GM18909 (cell line): ENCODE data around the gene WBP1L.
A peak's percentile ranks its signal among the peaks of the same experiment; 100 is the strongest.
"Not testable (repeated sequence)": the region's sequence is repeated elsewhere in the genome, so short reads cannot be mapped to it uniquely, and the experiment has no call there.

Source experiments
- ATAC-seq: cut with Tn5 transposase; IDR thresholded peaks from one replicate; pipeline ENCODE4 v1.9.1; 2021; ENCODE audit warnings: mild to moderate bottlenecking; ENCODE audit not compliant: unreplicated experiment, poor library complexity

The WBP1L gene

DNA sequence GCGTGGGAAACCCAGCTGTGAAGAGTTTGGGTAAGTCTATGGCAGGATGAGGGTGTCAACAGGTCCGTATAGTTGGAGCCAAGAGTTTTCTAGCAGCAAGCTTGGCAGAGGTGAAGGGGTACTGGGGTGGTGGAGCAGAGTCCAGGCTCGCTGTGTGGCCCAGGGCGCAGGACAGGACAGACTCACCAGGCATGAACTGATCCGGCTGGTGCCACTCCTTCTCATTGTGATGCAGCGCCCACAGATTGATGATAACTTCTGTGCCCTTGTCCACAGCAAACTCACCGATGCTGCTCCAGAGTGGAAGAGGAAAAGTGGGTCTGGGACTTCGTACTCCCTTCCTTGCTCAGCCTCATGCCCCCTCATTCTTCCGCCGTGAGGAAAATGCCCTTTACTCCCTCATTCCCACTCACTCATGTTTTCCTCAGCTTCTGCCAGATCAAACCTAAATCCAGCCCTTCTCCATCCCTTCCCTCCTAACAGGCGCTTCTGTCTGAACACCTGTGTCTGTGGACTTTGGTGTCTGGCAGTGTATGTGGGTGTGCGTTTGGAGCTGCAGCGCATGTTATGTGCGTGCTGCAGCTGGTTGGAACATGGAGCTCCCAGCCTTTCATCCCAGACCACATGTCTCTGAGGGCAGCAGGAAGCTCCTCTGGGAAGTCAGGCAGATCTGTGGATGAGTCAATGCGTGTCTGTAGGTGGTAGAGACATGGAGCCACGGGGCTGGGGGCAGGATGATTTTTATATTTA is 87.7 kb downstream of the WBP1L start:
- no peak for ATAC-seq

DNA sequence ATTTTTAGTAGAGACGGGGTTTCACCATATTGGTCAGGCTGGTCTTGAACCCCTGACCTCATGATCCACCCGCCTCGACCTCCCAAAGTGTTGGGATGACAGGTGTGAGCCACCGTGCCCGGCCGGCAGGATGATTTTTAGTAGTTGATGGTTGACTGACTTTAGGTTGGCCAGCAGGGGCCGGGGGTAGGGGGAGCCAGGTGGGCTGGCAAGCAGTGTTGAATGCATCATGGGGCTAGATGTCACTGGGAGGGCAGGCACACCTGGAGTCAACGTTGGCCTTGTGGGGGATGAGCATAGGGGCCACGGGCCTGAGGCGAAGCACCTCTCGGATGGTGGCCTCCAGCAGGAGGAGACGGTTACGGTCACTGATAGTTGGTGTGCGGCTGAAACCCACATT is 88.5 kb downstream of the WBP1L start:
- ATAC-seq, result no peak

DNA sequence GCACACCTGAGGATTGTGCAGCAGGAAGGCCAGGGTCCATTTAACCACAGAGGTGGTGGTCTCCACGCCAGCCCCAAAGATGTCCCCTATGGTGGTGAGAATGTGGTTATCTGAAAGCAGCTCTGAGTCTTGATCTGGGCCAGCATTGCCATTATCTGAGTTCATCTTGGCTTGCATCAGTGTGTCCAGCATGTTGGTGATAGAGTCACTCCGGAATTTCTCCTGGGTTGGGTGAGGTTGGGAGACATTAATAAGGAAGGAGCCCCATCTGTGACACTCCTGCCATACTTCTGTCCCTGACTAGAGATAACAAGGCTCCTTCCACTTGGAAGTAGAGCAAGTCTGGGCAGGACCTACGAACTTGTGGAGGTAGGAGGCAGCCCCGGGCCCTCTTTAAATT is 89.2 kb downstream of the WBP1L start:
- no peak for ATAC-seq

DNA sequence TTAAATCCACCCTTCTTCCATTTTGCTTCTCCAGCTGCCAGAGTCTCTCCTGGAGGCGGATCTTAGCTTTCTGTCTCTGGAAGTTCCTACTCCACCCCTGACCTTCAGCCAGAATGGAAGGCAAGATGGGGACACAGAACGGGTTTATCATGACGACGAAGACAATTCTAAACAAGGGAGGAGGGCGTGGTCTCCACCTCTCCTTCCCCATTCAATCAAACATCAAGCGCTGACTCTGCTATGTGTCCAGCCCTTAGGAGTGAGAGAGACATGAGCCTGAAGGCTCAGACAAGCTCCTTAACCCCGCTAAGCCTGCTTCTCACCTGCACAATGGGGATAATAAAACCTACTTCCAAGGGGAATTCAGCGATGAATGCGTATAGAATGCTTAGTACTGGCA is 90.4 kb downstream of the WBP1L start:
- ATAC-seq, result no peak

DNA sequence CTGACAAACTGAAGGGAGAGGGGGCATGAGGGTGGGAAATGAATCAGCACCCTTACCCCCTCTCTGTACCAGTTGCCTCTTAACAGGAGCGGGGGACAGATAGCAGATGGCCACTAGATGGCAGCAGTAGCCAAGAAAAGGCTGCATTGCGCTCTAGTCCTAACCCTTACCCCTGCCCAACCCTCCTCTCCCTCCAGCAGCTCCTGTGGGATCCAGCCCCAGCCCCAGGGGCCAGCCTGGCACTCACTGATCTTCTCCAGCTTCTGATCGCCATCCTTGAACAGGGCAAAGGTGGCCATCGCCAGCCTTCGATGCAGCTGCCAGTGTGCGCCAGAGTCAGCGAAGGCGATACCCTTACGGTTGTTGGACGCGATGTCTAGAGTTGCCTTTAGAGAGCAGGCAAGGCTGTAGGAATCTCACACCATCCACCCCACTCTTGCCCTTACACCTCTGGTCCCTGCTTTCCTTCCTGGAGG is 91.3 kb downstream of the WBP1L start:
- ATAC-seq, result peak; percentile 61

DNA sequence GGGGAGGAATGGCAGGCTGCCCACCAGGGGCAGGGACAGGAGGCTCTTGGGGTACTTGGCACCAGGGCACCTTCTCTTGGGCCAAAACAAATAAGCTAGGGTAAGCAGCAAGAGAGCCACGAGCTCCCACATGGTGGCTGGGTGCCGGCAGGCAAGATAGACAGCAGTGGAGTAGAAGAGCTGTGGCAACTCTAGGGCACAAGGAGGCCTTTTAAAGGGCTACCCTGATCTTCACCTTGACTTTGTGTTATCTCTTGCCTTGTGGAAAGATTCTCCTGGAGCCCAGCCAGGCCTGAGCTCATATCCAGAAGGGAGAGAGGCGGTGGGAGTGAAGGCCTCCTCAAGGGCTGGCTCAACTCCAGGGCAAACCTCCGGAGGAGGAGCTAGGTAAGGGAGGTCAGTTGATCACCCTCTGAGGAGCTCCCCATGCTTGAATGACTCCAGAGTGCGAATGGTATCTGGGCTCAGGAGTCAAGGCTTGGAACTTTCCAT is 93.5 kb downstream of the WBP1L start, which contains the start of gene CYP17A1:
Gene CYP17A1 (minus strand): TSS at position 184 of the 492 bp plus-strand sequence. CDS start 52 bp downstream, at position 132.
- ATAC-seq, result no peak

DNA sequence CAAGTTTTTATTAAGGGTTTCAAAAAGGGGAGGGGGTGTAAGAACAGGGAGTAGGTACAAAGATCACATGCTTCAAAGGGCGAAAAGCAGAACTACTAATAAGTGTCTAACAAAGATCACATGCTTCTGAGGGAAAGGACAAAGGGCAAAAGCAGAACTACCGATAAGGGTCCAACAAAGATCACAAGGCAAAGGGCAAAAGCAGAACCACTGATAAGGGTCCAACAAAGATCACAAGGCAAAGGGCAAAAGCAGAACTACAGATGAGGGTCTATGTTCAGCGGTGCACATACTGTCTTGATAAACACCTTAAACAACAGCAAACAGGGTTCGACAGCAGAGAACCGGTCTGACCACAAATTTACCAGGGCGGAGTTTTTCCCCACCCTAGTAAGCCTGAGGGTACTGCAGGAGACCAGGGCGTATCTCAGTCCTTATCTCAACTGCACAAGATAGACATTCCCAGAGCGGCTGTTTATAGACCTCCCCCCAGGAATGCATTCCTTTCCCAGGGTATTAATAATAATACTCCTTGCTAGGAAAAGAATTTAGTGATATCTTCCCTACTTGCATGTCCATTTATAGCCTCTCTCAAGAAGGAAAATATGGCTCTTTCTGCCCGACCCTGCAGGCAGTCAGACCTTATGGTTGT is 94.7 kb downstream of the WBP1L start:
- ATAC-seq, result not testable (repeated sequence)

DNA sequence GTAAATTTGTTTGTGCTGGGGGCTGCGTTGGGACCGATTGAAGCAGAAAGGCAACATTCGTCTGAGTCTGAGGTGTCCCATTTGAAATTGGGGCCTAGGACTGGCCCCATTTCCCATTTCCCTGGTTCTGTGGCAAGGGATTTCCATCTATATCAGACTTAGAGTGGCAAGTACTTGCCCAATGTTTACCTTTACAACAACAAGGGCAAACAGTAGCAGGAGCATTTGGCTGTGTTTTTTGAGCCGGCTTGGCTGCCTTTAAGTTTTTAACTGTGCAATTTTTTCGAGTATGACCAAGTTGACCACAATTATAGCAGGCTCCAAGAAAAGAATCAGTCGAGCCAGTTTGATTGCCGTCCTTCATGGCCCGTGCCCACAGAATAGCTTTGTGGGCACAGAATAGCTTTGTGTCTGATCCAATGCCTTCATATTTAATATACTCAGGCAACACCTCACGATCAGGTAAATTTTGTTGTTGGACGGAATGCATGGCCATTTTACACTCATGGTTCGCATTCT is 98.1 kb downstream of the WBP1L start:
- no peak for ATAC-seq

DNA sequence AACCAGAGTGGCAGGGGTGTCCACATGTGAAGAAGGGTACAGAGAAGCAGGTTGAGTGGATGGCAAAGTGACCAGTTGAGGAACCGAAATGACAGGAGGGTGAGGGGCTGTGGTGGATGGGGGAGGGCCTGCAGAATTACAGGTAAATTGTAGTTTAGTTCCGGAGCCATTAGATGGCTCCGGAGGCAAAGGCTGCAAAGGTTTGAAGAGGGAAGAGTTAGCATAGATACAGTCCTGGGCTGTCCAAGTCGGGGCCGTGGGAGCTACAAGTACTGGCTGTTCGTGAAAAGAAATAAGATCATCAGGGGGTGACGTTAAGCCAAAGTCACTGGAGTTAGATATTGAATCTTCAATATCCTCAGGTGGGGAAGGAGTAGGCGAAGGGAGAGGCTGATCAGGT is 99.4 kb downstream of the WBP1L start:
- ATAC-seq, result not testable (repeated sequence)

DNA sequence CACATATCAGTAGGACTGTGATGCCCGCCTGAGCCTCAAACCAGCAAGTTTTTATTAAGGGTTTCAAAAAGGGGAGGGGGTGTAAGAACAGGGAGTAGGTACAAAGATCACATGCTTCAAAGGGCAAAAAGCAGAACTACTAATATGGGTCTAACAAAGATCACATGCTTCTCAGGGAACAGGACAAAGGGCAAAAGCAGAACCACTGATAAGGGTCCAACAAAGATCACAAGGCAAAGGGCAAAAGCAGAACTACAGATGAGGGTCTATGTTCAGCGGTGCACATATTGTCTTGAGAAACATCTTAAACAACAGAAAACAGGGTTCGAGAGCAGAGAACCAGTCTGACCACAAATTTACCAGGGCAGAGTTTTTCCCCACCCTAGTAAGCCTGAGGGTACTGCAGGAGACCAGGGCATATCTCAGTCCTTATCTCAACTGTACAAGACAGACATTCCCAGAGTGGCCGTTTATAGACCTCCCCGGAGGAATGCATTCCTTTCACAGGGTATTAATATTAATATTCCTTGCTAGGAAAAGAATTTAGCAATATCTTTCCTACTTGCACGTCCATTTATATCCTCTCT is 100.5 kb downstream of the WBP1L start:
- ATAC-seq, result not testable (repeated sequence)

DNA sequence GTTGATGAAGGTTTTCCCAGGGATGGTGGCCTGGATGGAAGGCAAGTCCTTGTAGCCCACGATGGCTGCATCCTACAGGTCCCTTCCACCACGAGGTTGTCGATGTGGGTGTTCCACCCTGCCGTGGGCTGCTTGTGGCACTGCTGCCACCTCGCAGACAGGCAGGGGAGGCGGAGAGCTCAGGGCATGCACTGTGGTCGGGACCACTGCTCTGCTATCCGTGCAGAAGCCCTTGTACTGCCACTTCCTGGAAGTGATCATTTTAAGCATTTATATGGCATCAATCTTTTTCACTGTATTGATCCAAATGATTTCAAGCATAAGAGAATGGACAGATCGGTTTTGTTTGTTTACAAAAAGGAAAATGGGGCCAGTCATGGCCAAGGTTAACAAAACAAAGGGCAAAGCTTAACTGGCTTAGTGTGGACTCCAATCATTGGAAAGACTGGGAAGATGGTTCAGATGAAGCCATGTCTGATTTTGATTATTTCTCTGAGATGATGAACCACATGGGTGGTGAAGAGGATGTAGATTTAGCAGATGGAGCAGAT is 101.7 kb downstream of the WBP1L start:
- no peak for ATAC-seq

DNA sequence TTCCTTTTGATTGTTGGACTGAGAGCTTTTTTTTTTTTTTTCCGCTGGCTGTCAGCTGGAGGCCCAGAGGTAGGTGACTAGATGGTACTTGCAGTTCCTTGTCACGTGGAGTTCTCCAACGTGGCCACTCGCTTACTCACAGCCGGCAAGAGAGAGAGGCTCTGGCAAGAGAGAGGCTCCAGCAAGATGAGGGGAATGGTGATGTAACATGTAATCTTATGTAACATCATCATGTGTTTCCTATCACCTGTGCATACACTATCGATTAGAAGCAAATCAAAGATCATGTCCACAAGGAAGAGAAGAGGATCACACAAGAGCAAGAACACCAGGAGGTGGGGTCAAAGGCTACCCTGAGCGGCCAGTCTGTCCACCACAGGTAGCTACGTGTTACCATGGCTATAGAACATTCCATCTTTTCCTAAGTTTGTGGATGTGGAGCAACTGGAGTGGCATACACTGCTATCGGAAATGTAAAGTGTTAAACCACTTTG is 106.3 kb downstream of the WBP1L start:
- no peak for ATAC-seq

DNA sequence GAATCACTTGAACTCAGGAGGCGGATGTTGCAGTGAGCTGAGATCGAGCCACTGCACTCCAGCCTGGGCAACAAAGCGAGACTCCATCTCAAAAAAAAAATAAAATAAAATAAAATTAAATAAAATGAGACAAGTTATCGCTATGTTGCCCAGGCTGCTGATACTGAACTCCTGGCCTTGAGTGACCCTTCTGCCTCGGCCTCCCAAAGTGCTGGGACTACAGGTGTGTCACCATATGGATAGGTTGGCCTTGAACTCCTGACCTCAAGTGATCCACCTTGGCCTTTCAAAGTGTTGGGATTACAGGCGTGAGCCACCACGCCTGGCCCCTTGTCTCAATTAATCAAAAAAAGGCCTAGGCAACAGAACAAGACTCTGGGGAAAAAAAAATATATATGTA is 109.5 kb downstream of the WBP1L start:
- ATAC-seq, result not testable (repeated sequence)

DNA sequence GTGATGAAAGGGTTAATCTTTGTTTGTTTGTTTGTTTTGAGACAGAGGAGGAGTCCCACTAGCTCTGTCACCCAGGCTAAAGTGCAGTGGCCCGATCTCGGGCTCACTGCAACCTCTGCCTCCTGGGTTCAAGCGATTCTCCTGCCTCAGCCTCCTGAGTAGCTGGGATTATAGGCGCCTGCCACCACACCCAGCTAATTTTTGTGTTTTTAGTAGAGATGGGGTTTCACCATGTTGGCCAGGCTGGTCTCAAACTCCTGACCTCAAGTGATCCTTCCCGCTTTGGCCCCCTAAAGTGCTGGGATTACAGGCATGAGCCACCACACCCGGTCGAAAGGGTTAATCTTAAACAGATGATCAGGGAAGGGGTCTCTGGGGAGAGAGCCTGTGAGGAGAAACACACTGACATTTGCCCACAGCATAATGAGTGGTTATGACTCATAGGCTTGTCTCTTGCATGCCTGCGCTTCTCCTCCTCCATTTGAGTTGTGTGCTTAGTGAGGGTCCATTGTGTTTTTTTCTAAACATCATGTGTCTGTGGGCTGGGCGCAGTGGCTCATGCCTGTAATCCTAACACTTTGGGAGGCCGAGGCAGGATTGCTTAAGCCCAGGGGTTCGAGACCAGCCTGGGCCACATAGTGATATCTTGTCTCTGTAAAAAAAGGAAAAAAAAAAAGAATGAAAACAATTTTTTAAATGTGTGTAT is 112.1 kb downstream of the WBP1L start:
- ATAC-seq, result not testable (repeated sequence)

DNA sequence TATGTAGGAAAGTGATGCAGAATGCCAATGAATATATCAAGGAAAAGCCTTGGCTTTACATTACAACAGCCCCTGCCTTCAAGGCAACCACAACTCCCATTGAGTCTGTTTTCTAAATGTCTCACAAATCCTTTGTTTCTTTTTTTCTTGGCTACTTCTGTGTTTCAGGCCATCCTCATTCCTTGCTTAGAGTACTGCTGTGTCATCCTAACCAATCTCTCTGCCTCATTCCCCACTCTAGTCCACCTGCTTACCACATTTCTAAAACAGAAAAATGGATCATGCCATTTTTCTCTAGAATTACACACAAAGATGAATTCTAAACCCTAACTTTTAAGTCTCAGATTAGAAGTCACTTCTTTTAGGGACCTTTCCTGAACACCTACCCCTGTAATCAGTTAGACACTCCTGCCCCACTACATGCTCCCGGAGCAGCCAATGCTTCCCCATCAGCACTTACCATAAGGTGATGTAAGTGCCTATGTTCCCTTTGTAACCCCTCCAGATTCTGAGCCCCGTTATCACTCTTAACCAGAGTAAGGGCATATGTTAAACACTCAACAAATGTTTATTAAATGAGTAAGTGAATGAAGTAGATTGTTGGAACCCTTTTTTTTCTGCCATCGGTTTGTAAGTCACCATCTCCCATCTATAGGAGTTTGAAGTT is 113.1 kb downstream of the WBP1L start:
- no peak for ATAC-seq

DNA sequence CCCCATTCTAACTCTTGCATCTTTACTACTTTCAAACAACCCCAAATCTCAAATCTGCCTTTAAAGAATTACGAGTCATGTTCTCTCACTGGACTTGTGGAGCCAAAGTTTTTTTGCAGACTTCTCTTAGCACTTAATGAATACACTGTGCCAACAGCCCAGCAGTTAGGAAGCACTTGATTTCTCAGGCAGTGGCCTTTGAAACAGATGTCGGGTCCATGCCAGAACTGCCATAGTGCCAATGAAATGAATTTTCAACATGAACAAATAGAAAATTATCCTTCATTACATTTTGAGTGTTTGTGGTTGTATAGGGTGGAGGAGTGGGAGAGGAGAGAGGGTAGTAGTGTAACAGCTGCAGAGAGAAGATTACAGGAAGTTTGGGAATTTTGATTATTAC is 116.2 kb downstream of the WBP1L start:
- ATAC-seq, result no peak

DNA sequence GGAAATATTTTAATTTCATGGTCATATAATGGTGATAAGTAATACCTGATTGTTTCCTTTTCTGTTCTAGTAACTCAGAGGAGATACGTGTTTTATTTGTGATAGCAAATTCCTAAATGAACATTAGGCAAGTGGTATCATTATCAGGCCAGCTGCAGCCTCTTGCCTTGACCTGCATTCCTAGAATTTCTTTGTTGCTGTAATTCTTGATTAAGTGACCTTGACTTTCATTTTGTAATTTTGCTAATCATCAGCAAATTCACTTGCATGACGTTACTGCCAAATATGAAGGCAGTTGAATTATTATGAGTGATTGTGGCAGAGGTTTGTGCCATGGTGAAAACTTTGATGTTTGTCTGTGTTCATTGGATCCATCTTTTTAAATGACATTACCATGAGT is 119.9 kb downstream of the WBP1L start:
- ATAC-seq, result no peak

DNA sequence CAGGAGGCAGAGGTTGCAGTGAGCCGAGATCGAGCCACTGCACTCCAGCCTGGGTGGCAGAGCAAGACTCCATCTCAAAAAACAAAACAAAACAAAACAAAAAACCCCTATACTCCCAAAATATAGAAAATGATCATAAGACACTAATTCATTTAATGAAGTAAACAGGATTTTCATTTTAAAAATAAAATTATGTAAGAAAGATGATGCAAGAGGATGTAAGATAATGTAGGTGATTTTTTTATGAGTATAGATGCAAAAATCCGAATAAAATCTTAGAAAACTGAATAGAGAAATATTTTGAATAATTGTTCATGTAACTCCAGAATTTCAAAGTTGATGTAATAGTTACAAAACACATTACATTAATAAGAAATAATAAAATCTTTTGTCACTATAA is 121.9 kb downstream of the WBP1L start:
- no peak for ATAC-seq
